T-cell (primary cell): ENCODE results near the gene FAM117B. TPM values are rescaled to one million over a fixed set of nuclear protein-coding genes. Genes with fewer than 3 reads are reported as not detected.

ENCODE experiments used
- ATAC-seq, 4 experiments: fragments of 200-7000 bp in 3 of 4; fragments of 150-1000 bp in 1 of 4; cut with Tn5 transposase; replicated peaks in 1 of 4; 1 replicate in 3 of 4; 2 replicates in 1 of 4; pipeline ENCODE4 v1.10.0; 2021; ENCODE audit warnings: moderate library complexity in 3 of 4, mild to moderate bottlenecking in 2 of 4, moderate number of reproducible peaks in 1 of 4
- CTCF ChIA-PET, 2 donors: fragments of 300-600 bp; sonication (Branson Sonifier 250); formaldehyde crosslinking; loops; one replicate each; lab custom pipeline; 2022; ENCODE audit warnings: antibody characterized with exemption in 2 of 2; lab: Charles Lee
- POLR2A ChIA-PET, 2 donors: fragments of 300-600 bp; sonication (Branson Sonifier 250); formaldehyde crosslinking; loops; one replicate each; lab custom pipeline; 2022; ENCODE audit warnings: antibody characterized with exemption in 2 of 2; lab: Charles Lee
- DNase-seq, 35 experiments: peaks; one replicate each; pipeline versions ENCODE4 v3.0.0 to v3.0.0-alpha.2; 2013 to 2023
- H3K27ac ChIP-seq: one replicate; pipeline ENCODE4 v1.5.1; 2013; ENCODE audit warnings: low read length
- H3K27me3 ChIP-seq, 2 experiments: replicated peaks in 1 of 2; 1 replicate in 1 of 2; 2 replicates in 1 of 2; pipeline versions ENCODE4 v1.6.1 to v1.7.0; 2013; ENCODE audit warnings: low read length in 1 of 2, mixed read lengths in 1 of 2; ENCODE audit not compliant: control insufficient read depth in 2 of 2, insufficient read depth in 2 of 2; ENCODE audit errors: extremely low read depth in 1 of 2
- H3K36me3 ChIP-seq, 2 donors: 1 replicate in 1 of 2; 2 replicates in 1 of 2; pipeline versions ENCODE4 v1.6.1 to v1.7.0; 2013; ENCODE audit warnings: low read length in 1 of 2; ENCODE audit not compliant: control insufficient read depth in 2 of 2, insufficient read depth in 1 of 2; ENCODE audit errors: extremely low read depth in 1 of 2
- H3K4me1 ChIP-seq, 2 experiments: 1 replicate in 1 of 2; 2 replicates in 1 of 2; pipeline versions ENCODE4 v1.6.1 to v1.7.0; 2013; ENCODE audit warnings: low read length in 2 of 2, mixed read lengths in 1 of 2; ENCODE audit not compliant: insufficient read depth in 2 of 2, control insufficient read depth in 1 of 2; ENCODE audit errors: extremely low read depth in 1 of 2
- H3K4me3 ChIP-seq, 2 donors: 1 replicate in 1 of 2; 2 replicates in 1 of 2; pipeline versions ENCODE4 v1.5.1 to v1.7.0; 2013; ENCODE audit warnings: mild to moderate bottlenecking in 2 of 2, low read length in 1 of 2, moderate library complexity in 1 of 2; ENCODE audit not compliant: control insufficient read depth in 1 of 2; ENCODE audit errors: extremely low read depth in 1 of 2
- H3K9me3 ChIP-seq: 2 replicates; pipeline ENCODE4 v1.7.0; 2013
- H3K27ac Mint-ChIP-seq, 2 donors: one replicate each; pipeline ENCODE4 v1.8.0; 2020 to 2021; ENCODE audit warnings: mild to moderate bottlenecking in 2 of 2, mixed read lengths in 2 of 2
- H3K27me3 Mint-ChIP-seq, 2 donors: one replicate each; pipeline ENCODE4 v1.8.0; 2021 to 2022; ENCODE audit warnings: mixed read lengths in 2 of 2
- H3K36me3 Mint-ChIP-seq: one replicate; pipeline ENCODE4 v1.8.0; 2021; ENCODE audit warnings: mixed read lengths
- H3K4me1 Mint-ChIP-seq, 3 donors: one replicate each; pipeline ENCODE4 v1.8.0; 2020 to 2022; ENCODE audit warnings: mixed read lengths in 3 of 3, mild to moderate bottlenecking in 1 of 3
- H3K4me3 Mint-ChIP-seq, 3 donors: one replicate each; pipeline ENCODE4 v1.8.0; 2020 to 2022; ENCODE audit warnings: mild to moderate bottlenecking in 3 of 3, mixed read lengths in 3 of 3, moderate library complexity in 3 of 3
- H3K9me3 Mint-ChIP-seq, 3 donors: one replicate each; pipeline ENCODE4 v1.8.0; 2020 to 2022; ENCODE audit warnings: mixed read lengths in 3 of 3
- WGBS: methylation state at CpG from one replicate; pipeline ENCODE4 v1.1.5; 2013; ENCODE audit warnings: missing lambda C conversion rate; ENCODE audit not compliant: insufficient coverage; 5-methylcytosine and 5-hydroxymethylcytosine counted together
- total RNA-seq, 35 experiments: library from RNA in 6 of 35; stranded (reverse) in 6 of 35; fragments of 120-200 nt in 1 of 35; gene quantifications; one replicate each; pipeline versions ENCODE4 v1.2.1 to v1.2.4 and lab custom pipeline; 2013 to 2026

FAM117B gene
- total RNA-seq, 5 donors from 2014 or later (not counting 1 experiment from before 2014, with no cell fraction given), result 23.6 to 44.0 (median 28.4) TPM

DNA sequence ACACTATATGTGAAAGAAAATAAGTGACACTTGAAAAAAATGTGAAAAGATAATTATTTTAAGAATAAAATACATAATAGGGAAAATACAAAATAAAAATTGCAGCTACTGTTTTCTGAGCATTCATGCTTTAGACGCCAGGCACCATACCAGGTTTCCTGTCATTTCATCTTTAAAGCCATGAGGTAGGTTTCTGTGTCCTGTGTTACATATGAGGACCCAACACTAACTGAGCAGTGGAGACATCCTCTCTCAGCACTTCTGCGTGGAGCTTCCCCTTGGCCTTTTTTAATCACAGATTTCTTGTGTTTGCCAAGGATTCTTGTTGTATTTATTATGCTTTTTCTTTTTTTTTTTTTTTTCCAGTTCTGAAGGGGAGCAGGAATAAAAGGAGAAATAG, 117.3 kb downstream of the FAM117B start:
- H3K27me3 Mint-ChIP-seq, result no peaks in the 10 kb centered on the region
- peak in 3 of 4 experiments; percentile 74 to 81 (median 80) for ATAC-seq
- H3K4me3 ChIP-seq, result no peak overlapping the region
- peak in 2 of 35 experiments; percentile 10 to 33 for DNase-seq
- H3K27ac Mint-ChIP-seq, result peak overlapping the region; percentile 66 to 87
- peaks cover 0 to 9% of the 10 kb centered on the region in 2 donors for H3K36me3 ChIP-seq
- peaks cover 33% of the 10 kb centered on the region for H3K36me3 Mint-ChIP-seq
- POLR2A ChIA-PET, result interaction anchor here (0.6 to 0.7 kb wide), 5 partner anchors 9 to 260 kb away, joined by 3 to 11 read pairs (median 4); no protein-coding TSS in a partner anchor
- H3K9me3 ChIP-seq, result no peaks in the 10 kb centered on the region
- no peak overlapping the region for H3K4me3 Mint-ChIP-seq
- H3K4me1 ChIP-seq, result peaks cover 10 to 32% of the 10 kb centered on the region in 2 experiments
- no peak overlapping the region for H3K27ac ChIP-seq
- no peaks in the 10 kb centered on the region for H3K27me3 ChIP-seq
- H3K4me1 Mint-ChIP-seq, result peaks cover 49 to 74% (median 69%) of the 10 kb centered on the region in 3 donors
- CTCF ChIA-PET, result interaction anchor here (0.7 kb wide), 3 partner anchors 13 to 1201 kb away, joined by 3 to 6 read pairs (median 3); no protein-coding TSS in a partner anchor
- H3K9me3 Mint-ChIP-seq, result peaks cover 0 to 6% (median 3%) of the 10 kb centered on the region in 3 donors
- no CpG with 5 or more reads among the region's 2 CpGs for WGBS

DNA sequence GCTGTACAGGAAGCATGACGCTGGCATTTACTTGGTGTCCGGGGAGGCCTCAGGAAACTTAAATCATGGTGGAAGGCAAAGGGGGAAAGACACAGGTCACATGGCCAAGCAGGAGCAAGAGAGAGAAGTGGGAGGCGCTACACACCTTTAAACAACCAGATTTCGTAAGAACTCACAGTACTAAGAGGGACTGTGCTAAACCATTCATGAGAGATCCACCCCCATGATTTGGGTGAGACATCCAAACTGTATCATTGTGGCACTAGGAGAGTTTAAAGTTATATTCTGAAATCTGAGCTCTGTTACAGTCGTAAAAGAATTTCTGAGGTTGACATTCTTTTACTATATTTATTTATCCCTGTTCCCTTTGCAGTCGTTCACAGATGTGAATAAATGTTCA, 120.2 kb downstream of the FAM117B start:
- H3K9me3 ChIP-seq, result no peaks in the 10 kb centered on the region
- H3K27ac ChIP-seq, result no peak overlapping the region
- DNase-seq (no peak), ATAC-seq (no peak)
- Mint-ChIP-seq H3K4me1 (peaks cover 37 to 63% (median 58%) of the 10 kb centered on the region in 3 donors), H3K27me3 (no peaks in the 10 kb centered on the region), H3K36me3 (peaks cover 47% of the 10 kb centered on the region), H3K27ac (peak overlapping the region in 1 of 2 donors; percentile 79), H3K4me3 (no peak overlapping the region), H3K9me3 (peaks cover 0 to 3% (median 0%) of the 10 kb centered on the region in 3 donors)
- H3K4me3 ChIP-seq, result no peak overlapping the region
- no CpG with 5 or more reads among the region's 6 CpGs for WGBS
- no peaks in the 10 kb centered on the region for H3K27me3 ChIP-seq
- peaks cover 0 to 30% of the 10 kb centered on the region in 2 donors for H3K36me3 ChIP-seq
- peaks cover 9 to 36% of the 10 kb centered on the region in 2 experiments for H3K4me1 ChIP-seq
- POLR2A ChIA-PET, result no interaction called here
- CTCF ChIA-PET, result no interaction called here

DNA sequence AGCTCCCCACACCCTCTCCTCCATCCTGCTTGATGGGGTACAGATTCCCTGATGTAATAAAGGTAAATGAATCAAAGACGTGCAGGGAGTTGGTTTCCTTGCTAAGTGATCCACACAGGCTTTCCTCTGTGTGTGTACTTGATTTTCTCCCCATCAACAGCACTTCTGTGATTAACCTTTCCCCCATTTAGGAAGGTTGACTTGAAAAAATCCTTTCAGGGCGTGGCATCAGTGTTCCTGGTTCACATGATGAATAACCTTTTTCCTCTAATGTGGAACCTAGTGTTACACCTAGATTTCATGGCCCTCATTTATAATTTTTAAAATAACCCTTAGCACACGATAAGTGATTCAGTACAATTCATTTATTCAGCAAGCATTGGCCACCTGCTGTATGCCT, 121.8 kb downstream of the FAM117B start:
- no peak overlapping the region for H3K4me3 Mint-ChIP-seq
- peaks cover 58% of the 10 kb centered on the region for H3K36me3 Mint-ChIP-seq
- H3K27ac Mint-ChIP-seq, result peak overlapping the region in 1 of 2 donors; percentile 49

GRCh38 chr2:202757339-202757738, 122.6 kb downstream of the FAM117B start:
- CTCF ChIA-PET, result no interaction called here
- Histone ChIP-seq H3K4me3 (no peak overlapping the region), H3K4me1 (peaks cover 10 to 33% of the 10 kb centered on the region in 2 experiments), H3K27me3 (no peaks in the 10 kb centered on the region), H3K9me3 (no peaks in the 10 kb centered on the region), H3K27ac (no peak overlapping the region), H3K36me3 (peaks cover 0 to 33% of the 10 kb centered on the region in 2 donors)
- Mint-ChIP-seq H3K27me3 (no peaks in the 10 kb centered on the region), H3K36me3 (peaks cover 58% of the 10 kb centered on the region), H3K4me3 (no peak overlapping the region), H3K4me1 (peaks cover 33 to 64% (median 58%) of the 10 kb centered on the region in 3 donors), H3K9me3 (peaks cover 0 to 3% (median 0%) of the 10 kb centered on the region in 3 donors), H3K27ac (peak overlapping the region in 1 of 2 donors; percentile 49)
- no peak for ATAC-seq
- DNase-seq, result no peak
- whole genome bisulfite sequencing, result no CpG with 5 or more reads among the region's 5 CpGs
- POLR2A ChIA-PET, result no interaction called here

More for the DNA sequence above, 121.8 kb downstream of the FAM117B start:
- Mint-ChIP-seq H3K4me1 (peaks cover 33 to 62% (median 57%) of the 10 kb centered on the region in 3 donors), H3K9me3 (peaks cover 0 to 3% (median 0%) of the 10 kb centered on the region in 3 donors), H3K27me3 (no peaks in the 10 kb centered on the region)
- 80% methylated on average over 1 of the region's 3 CpGs for WGBS
- Histone ChIP-seq H3K9me3 (no peaks in the 10 kb centered on the region), H3K27me3 (no peaks in the 10 kb centered on the region), H3K4me3 (no peak overlapping the region), H3K4me1 (peaks cover 10 to 31% of the 10 kb centered on the region in 2 experiments), H3K27ac (no peak overlapping the region), H3K36me3 (peaks cover 0 to 33% of the 10 kb centered on the region in 2 donors)
- DNase-seq, result no peak
- CTCF ChIA-PET, result no interaction called here
- POLR2A ChIA-PET, result interaction anchor here in 1 of 2 donors (0.9 kb wide), 1 partner anchor 15 kb away, joined by 5 read pairs; no protein-coding TSS in a partner anchor
- no peak for ATAC-seq

DNA sequence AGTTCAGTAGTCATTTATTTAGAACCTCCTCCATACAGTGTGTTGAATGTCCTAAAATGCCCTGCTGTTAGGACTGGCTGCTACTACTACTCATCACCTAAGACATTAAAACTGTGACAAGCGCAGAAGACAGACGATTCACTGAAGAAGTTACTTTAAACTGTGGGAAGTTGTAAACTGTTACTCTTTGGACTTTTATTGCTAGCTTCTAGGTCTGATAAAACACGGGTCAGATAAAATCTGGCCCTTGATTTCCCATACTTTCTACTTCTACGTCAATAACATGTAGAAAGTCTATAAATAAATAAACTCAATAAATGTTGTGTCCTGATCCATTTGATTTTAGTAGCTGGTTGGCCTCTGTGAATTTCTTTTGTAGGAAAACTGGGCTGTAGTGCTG, 123.4 kb downstream of the FAM117B start:
- H3K36me3 Mint-ChIP-seq, result peaks cover 59% of the 10 kb centered on the region
- peaks cover 34 to 66% (median 63%) of the 10 kb centered on the region in 3 donors for H3K4me1 Mint-ChIP-seq
- CTCF ChIA-PET, result interaction anchor here in 1 of 2 donors (0.6 kb wide), 1 partner anchor 13 kb away, joined by 3 read pairs; no protein-coding TSS in a partner anchor

DNA sequence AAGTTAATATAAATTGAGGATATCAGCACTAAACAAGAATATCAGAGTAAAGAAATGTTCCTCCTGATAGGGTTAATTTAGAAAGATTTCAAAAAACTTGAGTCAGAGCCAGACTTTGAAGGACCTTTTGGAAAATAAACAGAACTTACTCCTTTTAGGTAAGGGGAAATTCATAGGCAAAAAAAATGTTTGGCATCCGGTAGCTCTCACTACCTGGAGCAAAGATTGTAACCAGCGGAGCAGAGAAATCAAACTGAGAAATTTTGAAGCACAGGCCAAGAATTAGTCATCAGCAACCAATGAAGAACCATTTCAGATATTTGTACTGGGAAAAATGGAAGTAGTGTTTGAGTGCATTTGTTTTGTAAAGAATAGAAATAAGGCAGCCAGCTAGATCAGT, 123.8 kb downstream of the FAM117B start:
- no peaks in the 10 kb centered on the region for H3K9me3 ChIP-seq
- ATAC-seq (no peak), DNase-seq (no peak)
- no CpG with 5 or more reads among the region's 2 CpGs for WGBS
- Mint-ChIP-seq H3K27ac (peak overlapping the region; percentile 56 to 90), H3K9me3 (peaks cover 0 to 2% (median 0%) of the 10 kb centered on the region in 3 donors), H3K4me1 (peaks cover 34 to 66% (median 63%) of the 10 kb centered on the region in 3 donors), H3K27me3 (no peaks in the 10 kb centered on the region), H3K36me3 (peaks cover 58% of the 10 kb centered on the region), H3K4me3 (no peak overlapping the region)
- CTCF ChIA-PET, result interaction anchor here in 1 of 2 donors (0.6 to 0.9 kb wide), 2 partner anchors 13 to 170 kb away, joined by 3 read pairs; no protein-coding TSS in a partner anchor
- H3K4me3 ChIP-seq, result no peak overlapping the region
- peaks cover 0 to 33% of the 10 kb centered on the region in 2 donors for H3K36me3 ChIP-seq
- H3K4me1 ChIP-seq, result peaks cover 14 to 38% of the 10 kb centered on the region in 2 experiments
- no peak overlapping the region for H3K27ac ChIP-seq
- POLR2A ChIA-PET, result interaction anchor here (0.6 kb wide), 2 partner anchors 11 to 124 kb away, joined by 3 read pairs; no protein-coding TSS in a partner anchor
- no peaks in the 10 kb centered on the region for H3K27me3 ChIP-seq

More for the DNA sequence above, 123.4 kb downstream of the FAM117B start:
- H3K4me3 Mint-ChIP-seq, result no peak overlapping the region
- Histone ChIP-seq H3K9me3 (no peaks in the 10 kb centered on the region), H3K27ac (no peak overlapping the region), H3K36me3 (peaks cover 0 to 33% of the 10 kb centered on the region in 2 donors), H3K4me1 (peaks cover 13 to 35% of the 10 kb centered on the region in 2 experiments), H3K4me3 (no peak overlapping the region), H3K27me3 (no peaks in the 10 kb centered on the region)
- H3K27ac Mint-ChIP-seq, result peak overlapping the region in 1 of 2 donors; percentile 75
- DNase-seq, result no peak
- peaks cover 0 to 3% (median 0%) of the 10 kb centered on the region in 3 donors for H3K9me3 Mint-ChIP-seq
- ATAC-seq, result no peak
- POLR2A ChIA-PET, result no interaction called here
- H3K27me3 Mint-ChIP-seq, result no peaks in the 10 kb centered on the region
- no CpG with 5 or more reads among the region's 4 CpGs for WGBS
